Lower leg skin (tissue), 3 donors: Measurements from ENCODE around the gene CYP4A22.

Experiments
- CTCF ChIP-seq, 3 donors: fragments of 450-650 bp; IDR thresholded peaks; one replicate each; pipeline ENCODE4 v1.5.1; 2016; ENCODE audit warnings: antibody characterized with exemption in 3 of 3, mild to moderate bottlenecking in 3 of 3, moderate library complexity in 2 of 3
- POLR2A ChIP-seq, 2 donors: fragments of 450-650 bp; IDR thresholded peaks; one replicate each; pipeline ENCODE4 v1.6.1; 2016 to 2017; ENCODE audit warnings: antibody characterized with exemption in 2 of 2, mild to moderate bottlenecking in 1 of 2, moderate library complexity in 1 of 2

GRCh38 chr1:47113178-47113577, 24.1 kb upstream of the CYP4A22 start:
- TF ChIP-seq POLR2A (IDR thresholded peaks at IDR 0.05) (no peak), CTCF (IDR thresholded peaks at IDR 0.05) (no peak)
